H1 (cell line): Measurements from ENCODE around the gene GREB1. TPM values are rescaled to one million over a fixed set of nuclear protein-coding genes. Genes with fewer than 3 reads are reported as not detected.

Experiments used
- CTCF ChIA-PET: fragments of 300-600 bp; sonication (Branson Sonifier 250); formaldehyde crosslinking; loops from one replicate; lab custom pipeline; 2021; ENCODE audit not compliant: partially characterized antibody; lab: Charles Lee
- POLR2A ChIA-PET: fragments of 300-600 bp; sonication (Branson Sonifier 250); formaldehyde crosslinking; loops from one replicate; lab custom pipeline; 2021; ENCODE audit warnings: inconsistent platforms; ENCODE audit not compliant: partially characterized antibody; lab: Charles Lee
- DNase-seq, 2 experiments: peaks; one replicate each; pipeline versions ENCODE4 v3.0.0 to v3.0.0-alpha.2; 2010 to 2022; ENCODE audit warnings: low spot score in 2 of 2, low read depth in 1 of 2, mixed read lengths in 1 of 2
- FAIRE-seq: peaks from 2 replicates; lab custom pipeline; 2011; peaks lifted over from hg19 to GRCh38; lab: Jason Lieb, UNC
- H2AFZ ChIP-seq: 2 replicates; pipeline ENCODE4 v1.8.1; 2012; ENCODE audit warnings: low read length, inconsistent platforms
- H2AK5ac ChIP-seq: 2 replicates; pipeline ENCODE4 v1.6.1; 2013; ENCODE audit warnings: low read depth, low read length
- H2BK120ac ChIP-seq: replicated peaks from 2 replicates; pipeline ENCODE3; 2013; ENCODE audit warnings: low read depth, low read length, inconsistent platforms
- H2BK12ac ChIP-seq: 2 replicates; pipeline ENCODE4 v1.6.1; 2013; ENCODE audit warnings: low read depth, low read length
- H2BK15ac ChIP-seq: 2 replicates; pipeline ENCODE4 v1.6.1; 2013; ENCODE audit warnings: low read length
- H2BK20ac ChIP-seq: 2 replicates; pipeline ENCODE4 v1.6.1; 2013; ENCODE audit warnings: low read length
- H2BK5ac ChIP-seq: 2 replicates; pipeline ENCODE4 v1.6.1; 2013; ENCODE audit warnings: low read depth, low read length
- H3K14ac ChIP-seq: 2 replicates; pipeline ENCODE4 v1.6.1; 2013; ENCODE audit warnings: inconsistent platforms; ENCODE audit not compliant: insufficient read length
- H3K18ac ChIP-seq: 2 replicates; pipeline ENCODE4 v1.6.1; 2013; ENCODE audit warnings: low read length; ENCODE audit errors: extremely low read depth
- H3K23ac ChIP-seq: 2 replicates; pipeline ENCODE4 v1.6.1; 2013; ENCODE audit warnings: inconsistent platforms; ENCODE audit not compliant: insufficient read length
- H3K23me2 ChIP-seq: 2 replicates; pipeline ENCODE4 v1.6.1; 2013; ENCODE audit warnings: low read depth, low read length
- H3K27ac ChIP-seq: 2 replicates; pipeline ENCODE4 v1.6.1; 2011; ENCODE audit warnings: low read depth, low read length, inconsistent platforms
- H3K27me3 ChIP-seq, 4 experiments: replicated peaks in 1 of 4; 1 replicate in 1 of 4; 2 replicates in 3 of 4; pipeline versions ENCODE4 v1.6.1 to v1.8.1; 2011 to 2013; ENCODE audit warnings: low read length in 3 of 4, mild to moderate bottlenecking in 3 of 4, inconsistent platforms in 2 of 4, mixed read lengths in 2 of 4, moderate library complexity in 1 of 4; ENCODE audit not compliant: control insufficient read depth in 3 of 4, insufficient read depth in 3 of 4; ENCODE audit errors: extremely low read depth in 1 of 4
- H3K36me3 ChIP-seq, 4 experiments: 2 replicates each; pipeline versions ENCODE4 v1.6.1 to v1.8.1; 2011 to 2013; ENCODE audit warnings: mild to moderate bottlenecking in 4 of 4, low read length in 3 of 4, moderate library complexity in 2 of 4, control low read depth in 1 of 4, inconsistent platforms in 1 of 4; ENCODE audit not compliant: insufficient read depth in 4 of 4, control insufficient read depth in 2 of 4
- H3K4ac ChIP-seq: replicated peaks from 2 replicates; pipeline ENCODE3; 2013; ENCODE audit warnings: low read length, low read depth, mixed read lengths, inconsistent platforms; ENCODE audit not compliant: insufficient read length
- H3K4me1 ChIP-seq, 4 experiments: replicated peaks in 1 of 4; 1 replicate in 1 of 4; 2 replicates in 3 of 4; pipeline versions ENCODE4 v1.6.1 to v1.8.1; 2011 to 2013; ENCODE audit warnings: low read length in 3 of 4, inconsistent platforms in 2 of 4, mixed read lengths in 1 of 4; ENCODE audit not compliant: insufficient read depth in 4 of 4, control insufficient read depth in 3 of 4
- H3K4me2 ChIP-seq, 2 experiments: 2 replicates each; pipeline versions ENCODE4 v1.6.1 to v1.8.1; 2011 to 2013; ENCODE audit warnings: low read depth in 2 of 2, low read length in 2 of 2, control low read depth in 1 of 2, inconsistent platforms in 1 of 2, mild to moderate bottlenecking in 1 of 2; ENCODE audit not compliant: insufficient read depth in 1 of 2
- H3K4me3 ChIP-seq, 4 experiments: fragments of 200-600, 300-600 bp in 1 of 4; sonication (generic), shearing (Covaris generic), sonication (Bioruptor Twin) in 1 of 4; 2 replicates each; pipeline versions ENCODE4 v1.5.1 to v1.8.1; 2011 to 2016; ENCODE audit warnings: low read length in 4 of 4, low read depth in 3 of 4, control low read depth in 2 of 4, inconsistent platforms in 2 of 4, mild to moderate bottlenecking in 2 of 4, mixed read lengths in 1 of 4, moderate library complexity in 1 of 4; ENCODE audit not compliant: insufficient read depth in 2 of 4; ENCODE audit errors: extremely low read depth in 1 of 4
- H3K56ac ChIP-seq: replicated peaks from 2 replicates; pipeline ENCODE3; 2013; ENCODE audit warnings: low read depth, mild to moderate bottlenecking, mixed read lengths, low read length, inconsistent platforms; ENCODE audit not compliant: insufficient read length
- H3K79me1 ChIP-seq: 2 replicates; pipeline ENCODE4 v1.6.1; 2013; ENCODE audit warnings: low read depth, low read length, control low read depth
- H3K79me2 ChIP-seq, 2 experiments: 2 replicates each; pipeline versions ENCODE4 v1.6.1 to v1.8.1; 2012 to 2013; ENCODE audit warnings: low read length in 2 of 2, mild to moderate bottlenecking in 2 of 2, inconsistent platforms in 1 of 2; ENCODE audit not compliant: insufficient read depth in 2 of 2, control insufficient read depth in 1 of 2
- H3K9ac ChIP-seq, 4 experiments: replicated peaks in 1 of 4; 1 replicate in 1 of 4; 2 replicates in 3 of 4; pipeline versions ENCODE4 v1.6.1 to v1.8.1; 2011 to 2013; ENCODE audit warnings: low read depth in 3 of 4, low read length in 3 of 4, control low read depth in 2 of 4, mild to moderate bottlenecking in 2 of 4, moderate library complexity in 2 of 4, inconsistent platforms in 1 of 4; ENCODE audit errors: extremely low read depth in 1 of 4
- H3K9me3 ChIP-seq, 2 experiments: 2 replicates each; pipeline versions ENCODE4 v1.6.1 to v1.8.1; 2012 to 2013; ENCODE audit warnings: mild to moderate bottlenecking in 2 of 2, moderate library complexity in 2 of 2, control low read depth in 1 of 2, inconsistent platforms in 1 of 2, low read depth in 1 of 2, low read length in 1 of 2, mixed read lengths in 1 of 2; ENCODE audit not compliant: insufficient read depth in 2 of 2
- H4K20me1 ChIP-seq, 2 experiments: replicated peaks in 1 of 2; 2 replicates each; pipeline versions ENCODE3 to v1.8.1; 2011 to 2013; ENCODE audit warnings: inconsistent platforms in 2 of 2, low read length in 2 of 2, mild to moderate bottlenecking in 1 of 2; ENCODE audit not compliant: insufficient read depth in 2 of 2, control insufficient read depth in 1 of 2
- H4K5ac ChIP-seq: 2 replicates; pipeline ENCODE4 v1.6.1; 2013; ENCODE audit warnings: low read length, low read depth, mixed read lengths, inconsistent platforms; ENCODE audit not compliant: insufficient read length
- H4K8ac ChIP-seq: 2 replicates; pipeline ENCODE4 v1.8.0; 2013; ENCODE audit warnings: mild to moderate bottlenecking, moderate library complexity, low read length, inconsistent platforms; ENCODE audit not compliant: insufficient read depth; ENCODE audit errors: extremely low read depth
- H4K91ac ChIP-seq: replicated peaks from 2 replicates; pipeline ENCODE3; 2013; ENCODE audit warnings: low read length, mixed read lengths, inconsistent platforms; ENCODE audit not compliant: insufficient read length
- ATF3 ChIP-seq: IDR thresholded peaks from 2 replicates; pipeline ENCODE4 v1.6.1; 2011; ENCODE audit warnings: low read depth, mild to moderate bottlenecking, low read length; ENCODE audit not compliant: insufficient read depth
- CHD2 ChIP-seq: IDR thresholded peaks from 2 replicates; pipeline ENCODE4 v1.6.1; 2012; ENCODE audit warnings: low read length, improper control_type of control experiment
- CREB1 ChIP-seq: IDR thresholded peaks from 2 replicates; pipeline ENCODE4 v1.6.1; 2012; ENCODE audit warnings: inconsistent platforms
- CTBP2 ChIP-seq: IDR thresholded peaks from 2 replicates; pipeline ENCODE4 v1.7.0; 2011; ENCODE audit warnings: borderline replicate concordance, mild to moderate bottlenecking, moderate library complexity, mixed read lengths, low read length; ENCODE audit not compliant: insufficient read depth, insufficient read length
- E2F6 ChIP-seq: IDR thresholded peaks from 2 replicates; pipeline ENCODE4 v1.6.1; 2012; ENCODE audit warnings: inconsistent platforms
- EZH2 ChIP-seq: fragments of 200-600 bp; sonication (generic); IDR thresholded peaks from 2 replicates; pipeline ENCODE4 v1.7.1; 2012; ENCODE audit warnings: low read depth, mild to moderate bottlenecking, moderate library complexity, low read length, inconsistent platforms; ENCODE audit not compliant: severe bottlenecking
- GABPA ChIP-seq: IDR thresholded peaks from 2 replicates; pipeline ENCODE4 v1.6.1; 2011; ENCODE audit warnings: mild to moderate bottlenecking, low read length, moderate library complexity, borderline replicate concordance; ENCODE audit not compliant: insufficient read depth
- NANOG ChIP-seq: IDR thresholded peaks from 2 replicates; pipeline ENCODE4 v1.6.1; 2011; ENCODE audit warnings: low read length, low read depth, mild to moderate bottlenecking, inconsistent platforms; ENCODE audit not compliant: insufficient read depth, poor library complexity, severe bottlenecking
- PHF8 ChIP-seq: fragments of 200-600 bp; sonication (generic); conservative IDR thresholded peaks from 2 replicates; pipeline ENCODE4 v1.7.1; 2012; ENCODE audit warnings: low read depth, mild to moderate bottlenecking, inconsistent platforms, low read length, moderate library complexity
- SP4 ChIP-seq: IDR thresholded peaks from 2 replicates; pipeline ENCODE4 v1.6.1; 2012; ENCODE audit warnings: low read length, inconsistent platforms
- USF2 ChIP-seq: IDR thresholded peaks from 2 replicates; pipeline ENCODE4 v1.6.1; 2011; ENCODE audit warnings: low read length, improper control_type of control experiment
- WGBS, 2 experiments: shearing (Covaris generic) in 1 of 2; methylation state at CpG; one replicate each; pipeline versions ENCODE4 v1.1.6 to v1.1.7; 2013 to 2015; ENCODE audit warnings: low lambda C conversion rate in 2 of 2, mixed read lengths in 2 of 2, inconsistent platforms in 1 of 2, low coverage in 1 of 2, missing lambda C conversion rate in 1 of 2; ENCODE audit not compliant: insufficient replicate concordance in 2 of 2, insufficient coverage in 1 of 2, insufficient read length in 1 of 2; ENCODE audit errors: extremely low coverage in 1 of 2, missing lambda C conversion rate in 1 of 2; 5-methylcytosine and 5-hydroxymethylcytosine counted together
- polyA plus RNA-seq, 7 experiments: library from polyadenylated mRNA; depleted of rRNA in 3 of 7; stranded (reverse) in 5 of 7; unstranded in 2 of 7; fragments of >200 nt in 5 of 7; fragments of 200-250 nt in 2 of 7; gene quantifications; 1 replicate in 5 of 7; 2 replicates in 1 of 7; 4 replicates in 1 of 7; pipeline versions ENCODE4 v1.2.1 to v1.2.3, GENCODE V29; 2011 to 2013; ENCODE audit warnings: missing spikeins in 2 of 7, mixed read lengths in 2 of 7
- total RNA-seq: library from RNA; stranded (reverse); fragmentation: NEBNext Ultra II Directional; extraction: Animal tissue kit (Norgen Biotek cat#: 25700); gene quantifications from 2 replicates; pipeline ENCODE4 v1.2.1, GENCODE V29; 2021

Gene GREB1
- total and polyA plus RNA-seq, 2 of the 8 experiments (the other 6 are each of a cell fraction or from before 2014, with no cell fraction given), result 7.9 to 43.4 TPM

- Histone ChIP-seq H3K4me1 (no peaks in the 10 kb centered on the region), H3K14ac (no peak overlapping the region), H3K9ac (no peak overlapping the region; a peak in 2 of 7 replicates), H3K23ac (no peak overlapping the region), H3K4me3 (no peak overlapping the region), H3K36me3 (peaks cover 7 to 32% (median 26%) of the 10 kb centered on the region in 4 experiments), H2AFZ (no peak overlapping the region), H3K79me1 (no peaks in the 10 kb centered on the region), H4K91ac (no peak overlapping the region), H2BK5ac (0 out of 2 replicates have a peak overlapping the region, but pooled peaks have one; percentile 6), H3K9me3 (peaks cover 0 to 8% of the 10 kb centered on the region in 2 experiments; a peak in 3 of 4 replicates), H4K20me1 (peaks cover 0 to 4% of the 10 kb centered on the region in 2 experiments), H3K27me3 (no peaks in the 10 kb centered on the region), H3K4ac (no peak overlapping the region), H3K27ac (no peak overlapping the region), H2AK5ac (no peak overlapping the region), H3K23me2 (no peaks in the 10 kb centered on the region), H3K18ac (no peak overlapping the region), H4K5ac (no peak overlapping the region), H3K79me2 (no peaks in the 10 kb centered on the region), H2BK120ac (no peak overlapping the region), H2BK12ac (no peak overlapping the region), H3K4me2 (no peak overlapping the region), H4K8ac (no peak overlapping the region), H2BK15ac (no peak overlapping the region), H2BK20ac (no peak overlapping the region), H3K56ac (no peak overlapping the region)
- WGBS, 2 experiments, result 95% methylated on average over 7 of the region's 7 CpGs; no CpG with 5 or more reads in 1 of the 2 experiments
- DNase-seq, result no peak
- FAIRE-seq, result no peak
- ChIA-PET POLR2A (no interaction called here), CTCF (interaction anchor here (1.0 to 3.5 kb wide), 6 partner anchors 9 to 50 kb away, joined by 3 to 18 read pairs (median 6); no protein-coding TSS in a partner anchor)
- TF ChIP-seq CREB1, result no peak
- TF ChIP-seq NANOG, result no peak
- TF ChIP-seq EZH2, result no peak
- TF ChIP-seq CTBP2, result no peak
- no peak for TF ChIP-seq GABPA
- TF ChIP-seq E2F6, result no peak
- TF ChIP-seq USF2, result no peak
- TF ChIP-seq PHF8, result no peak
- no peak for TF ChIP-seq CHD2
- no peak for TF ChIP-seq ATF3
- no peak for TF ChIP-seq SP4
Measured at GRCh38 chr2:11631462-11631861, 97.6 kb downstream of the GREB1 start.
